Kidney capillary endothelial cell (primary cell): ENCODE measurements around the gene CYP2W1.
A peak's percentile ranks its signal among the peaks of the same experiment; 100 is the strongest.

Experiments
- DNase-seq: peaks from one replicate; pipeline ENCODE4 v3.0.0-alpha.2; 2018; ENCODE audit warnings: low spot score

The CYP2W1 gene

DNA sequence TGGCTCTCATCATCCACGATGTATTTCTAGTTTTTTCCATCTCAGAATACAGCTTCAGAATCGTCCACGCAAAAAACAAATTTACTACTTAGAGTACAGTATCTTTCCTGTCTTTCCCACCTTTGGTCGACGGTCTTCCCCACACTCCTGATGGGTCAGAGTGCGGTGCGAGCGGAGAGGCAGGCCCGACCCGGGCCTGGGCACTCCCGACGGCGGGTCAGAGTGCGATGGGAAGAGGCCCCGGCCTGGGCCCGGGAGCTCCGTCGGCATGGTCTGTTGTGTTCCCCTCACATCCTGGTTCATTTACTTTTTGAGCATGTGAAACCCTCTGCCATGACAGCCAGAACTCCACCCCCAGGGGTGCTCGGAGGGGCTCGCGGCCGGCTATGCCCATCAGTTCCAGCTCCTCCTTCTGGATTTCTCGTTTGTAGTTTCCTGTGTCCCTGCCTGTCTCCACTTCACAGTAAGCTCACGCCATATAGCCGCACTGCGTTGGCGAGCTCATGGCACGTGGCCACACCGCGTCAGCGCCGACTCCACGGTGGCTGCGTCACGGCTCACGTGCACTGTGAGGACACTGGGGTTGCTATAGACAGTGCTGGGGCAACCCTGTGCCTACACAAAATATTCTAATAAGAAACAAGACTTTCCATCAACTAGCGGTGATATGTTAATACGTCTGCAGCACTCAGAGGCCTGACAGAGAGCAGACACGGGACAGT lies 15.5 kb upstream of the CYP2W1 start:
- no peak for DNase-seq

- no peak for DNase-seq
Observed at GRCh38 chr7:968205-969105, 14.5 kb upstream of the CYP2W1 start.

- DNase-seq, result no peak
Observed at GRCh38 chr7:969403-969802, 13.6 kb upstream of the CYP2W1 start.

- DNase-seq, result no peak
Observed at GRCh38 chr7:970744-971143, 12.2 kb upstream of the CYP2W1 start.

- no peak for DNase-seq
Observed at GRCh38 chr7:972110-972509, 10.9 kb upstream of the CYP2W1 start.

DNA sequence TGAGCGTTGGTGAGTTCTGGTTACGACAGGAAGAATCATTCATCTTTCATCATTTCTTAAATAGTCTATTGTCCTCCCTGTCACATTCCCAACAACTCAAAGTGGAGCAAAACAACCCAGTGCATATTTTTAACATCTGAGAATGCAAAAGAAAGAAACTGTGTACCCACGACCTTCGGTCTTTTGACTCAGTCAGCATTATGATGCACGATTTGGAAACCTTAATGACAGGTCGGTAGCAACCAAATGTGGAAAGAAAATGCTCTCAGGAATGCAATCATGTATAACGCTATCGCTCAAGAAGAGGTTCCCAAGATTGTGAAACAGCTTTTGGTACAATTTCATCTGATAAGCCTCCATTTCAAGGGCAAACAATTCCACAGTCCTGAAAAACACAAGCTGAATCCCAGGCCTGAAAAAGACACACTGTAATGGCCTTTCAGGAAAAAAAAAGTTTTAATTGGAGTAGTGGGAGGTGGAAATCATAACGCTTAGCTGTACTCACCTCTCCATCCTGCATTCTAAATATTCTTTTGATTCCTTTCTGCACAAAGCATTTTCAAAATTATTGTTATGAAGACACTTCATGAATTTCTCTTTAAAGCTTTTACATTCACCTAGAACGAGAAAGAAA lies 10.2 kb upstream of the CYP2W1 start:
- DNase-seq, result no peak

DNA sequence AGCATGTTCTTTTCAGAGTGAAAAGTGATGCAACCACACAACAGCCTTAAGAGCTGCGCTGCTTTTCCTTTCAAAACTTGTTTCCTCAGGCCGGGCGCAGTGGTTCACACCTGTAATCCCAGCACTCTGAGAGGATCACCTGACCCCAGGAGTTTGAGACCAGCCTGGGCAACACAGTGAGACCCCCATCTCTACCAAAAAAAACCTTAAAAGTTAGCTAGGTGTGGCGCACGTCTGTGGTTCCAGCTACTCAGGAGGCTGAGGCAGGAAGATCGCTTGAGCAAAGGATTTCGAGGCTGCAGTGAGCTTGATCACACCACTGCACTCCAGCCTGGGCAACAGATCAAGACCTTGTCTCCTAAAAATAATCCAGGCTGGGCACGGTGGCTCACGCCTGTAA lies 9.7 kb upstream of the CYP2W1 start:
- no peak for DNase-seq

DNA sequence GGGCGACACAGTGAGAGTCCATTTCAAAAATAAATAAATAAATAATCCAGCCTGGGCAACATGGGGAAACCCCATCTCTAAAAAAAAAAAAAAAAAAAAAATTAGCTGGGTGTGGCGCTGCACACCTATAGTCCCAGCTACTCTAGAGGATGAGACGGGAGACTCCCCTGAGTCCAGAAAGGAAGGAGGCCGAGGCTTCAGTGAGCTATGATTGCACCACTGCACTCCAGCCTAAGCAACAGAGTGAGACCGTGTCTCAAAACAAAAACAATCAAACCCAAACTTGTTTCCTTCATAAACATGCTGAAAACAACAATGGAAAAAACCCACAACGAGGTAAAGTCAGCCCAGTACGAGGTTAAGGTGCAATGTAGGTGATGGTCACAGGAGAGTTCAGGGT lies 8.8 kb upstream of the CYP2W1 start:
- no peak for DNase-seq

GRCh38 chr7:974820-975681 lies 7.9 kb upstream of the CYP2W1 start, which contains the start of gene COX19:
Gene COX19, minus strand, starts transcription at chr7:975549. Its CDS starts 40 bp downstream, at chr7:975509.
- DNase-seq, result peak; percentile 82

DNA sequence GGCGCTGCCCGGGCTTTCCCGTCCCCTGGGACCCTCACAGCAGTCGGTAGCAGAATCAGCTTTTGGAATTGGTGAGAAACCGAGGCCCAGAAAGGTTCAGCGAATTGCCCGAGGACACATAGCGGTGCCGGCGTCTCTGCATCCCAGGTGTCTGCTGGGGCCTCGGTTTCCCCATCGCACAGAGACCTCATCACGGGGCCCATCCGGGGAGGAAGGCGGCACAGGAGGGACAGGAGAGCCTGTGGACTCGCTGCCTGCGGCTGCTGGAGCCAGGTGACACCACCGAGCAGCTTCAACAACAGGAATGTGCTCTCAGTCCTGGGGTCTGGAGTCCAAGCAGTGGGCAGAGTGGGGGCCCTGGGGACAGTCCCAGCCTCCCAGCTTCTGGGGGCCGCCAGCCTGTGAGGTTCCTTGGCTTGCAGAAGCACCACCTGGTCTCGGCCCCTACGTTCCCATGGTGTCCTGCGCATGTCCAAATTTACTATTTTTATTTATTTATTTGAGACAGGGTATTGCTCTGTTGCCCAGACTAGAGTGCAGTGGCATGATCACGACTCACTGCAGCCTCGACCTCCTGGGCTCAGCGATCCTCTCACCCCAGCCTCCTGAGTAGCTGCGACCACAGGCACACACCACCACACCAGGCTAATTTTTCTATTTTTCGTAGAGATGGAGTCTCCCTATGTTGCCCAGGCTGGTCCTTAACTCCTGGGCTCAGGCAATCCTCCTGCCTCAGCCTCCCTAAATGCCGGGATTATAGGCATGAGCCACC lies 7.1 kb upstream of the CYP2W1 start:
- no peak for DNase-seq

GRCh38 chr7:976901-977325 lies 6.1 kb upstream of the CYP2W1 start:
- no peak for DNase-seq

DNA sequence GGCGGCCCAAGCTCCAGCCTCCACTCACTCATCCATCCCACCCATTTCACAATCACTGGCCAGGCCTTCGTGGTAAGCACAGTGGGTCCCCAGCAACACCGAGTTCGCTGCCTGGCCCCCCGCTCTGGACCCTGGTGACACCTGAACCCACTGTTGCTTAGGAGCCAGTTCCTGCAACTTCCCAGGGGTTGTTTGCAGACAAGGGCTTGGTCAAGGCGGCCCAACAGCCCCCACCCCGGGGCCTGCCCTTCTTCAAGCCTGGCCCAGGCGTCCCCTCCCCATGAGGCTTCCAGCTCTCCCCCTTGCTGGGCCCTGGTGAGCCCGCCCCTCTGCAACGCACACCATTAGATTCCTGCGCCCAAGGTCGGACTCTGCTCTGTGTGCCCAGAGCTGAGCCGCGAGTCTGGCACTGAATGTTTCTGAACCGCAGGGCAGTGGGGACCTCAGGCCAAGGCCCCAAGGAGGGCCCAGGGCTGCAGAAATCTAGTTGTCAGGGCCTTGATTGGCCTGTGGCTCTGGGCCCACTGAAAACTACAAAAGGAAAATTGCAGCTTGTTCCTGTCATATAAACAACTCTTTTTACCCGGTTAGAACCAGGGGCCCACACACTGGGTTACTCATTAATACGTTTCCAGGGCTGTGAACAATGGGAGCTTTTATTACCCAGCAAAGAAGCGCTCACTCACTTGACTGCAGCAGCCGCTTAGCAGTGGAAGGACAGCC lies 5.5 kb upstream of the CYP2W1 start:
- no peak for DNase-seq

DNA sequence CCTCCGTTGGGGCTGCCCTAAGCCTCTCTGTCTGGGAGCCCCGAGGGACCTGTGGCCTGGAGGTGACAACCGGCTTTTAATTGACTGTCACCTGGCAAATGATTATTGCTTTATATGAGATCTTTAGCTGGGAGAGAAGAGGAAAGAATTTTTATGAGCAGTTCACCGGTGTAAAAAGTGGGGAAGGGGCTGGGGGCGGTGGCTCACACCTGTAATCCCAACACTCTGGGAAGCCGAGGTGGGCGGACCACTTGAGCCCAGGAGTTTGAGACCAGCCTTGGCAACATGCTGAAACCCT lies 5.0 kb upstream of the CYP2W1 start:
- DNase-seq, result no peak

DNA sequence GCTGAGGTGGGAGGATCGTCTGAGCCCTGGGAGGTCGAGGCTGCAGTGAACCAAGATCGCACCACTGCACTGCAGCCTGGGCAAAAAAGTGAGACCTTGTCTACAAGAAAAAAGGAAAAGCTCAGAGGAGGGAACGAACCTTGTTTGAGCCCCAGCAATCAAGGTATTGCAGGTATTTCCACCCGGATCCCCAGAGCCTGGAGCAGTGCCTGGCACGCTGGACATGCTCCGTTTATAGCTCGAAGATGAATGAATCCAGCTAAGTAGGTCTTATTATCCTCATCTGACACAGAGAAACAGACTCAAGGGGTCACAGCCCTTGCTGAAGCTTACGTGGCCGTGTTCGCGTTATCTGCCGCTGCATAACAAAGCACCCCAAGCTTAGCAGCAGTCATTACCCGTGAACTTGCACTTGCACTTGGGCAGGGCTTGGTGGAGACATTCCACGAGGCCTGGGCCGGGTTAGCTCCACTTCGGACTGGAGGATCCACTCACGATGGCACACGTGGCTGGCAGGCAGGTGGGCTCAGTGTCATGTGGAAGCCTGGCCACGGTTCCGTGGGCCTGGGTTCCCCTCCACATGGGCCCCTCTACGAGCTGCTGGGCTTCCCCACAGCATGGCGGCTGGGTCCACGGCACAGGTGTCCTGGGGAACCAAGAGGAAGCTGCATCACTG lies 4.4 kb upstream of the CYP2W1 start:
- DNase-seq, result no peak

DNA sequence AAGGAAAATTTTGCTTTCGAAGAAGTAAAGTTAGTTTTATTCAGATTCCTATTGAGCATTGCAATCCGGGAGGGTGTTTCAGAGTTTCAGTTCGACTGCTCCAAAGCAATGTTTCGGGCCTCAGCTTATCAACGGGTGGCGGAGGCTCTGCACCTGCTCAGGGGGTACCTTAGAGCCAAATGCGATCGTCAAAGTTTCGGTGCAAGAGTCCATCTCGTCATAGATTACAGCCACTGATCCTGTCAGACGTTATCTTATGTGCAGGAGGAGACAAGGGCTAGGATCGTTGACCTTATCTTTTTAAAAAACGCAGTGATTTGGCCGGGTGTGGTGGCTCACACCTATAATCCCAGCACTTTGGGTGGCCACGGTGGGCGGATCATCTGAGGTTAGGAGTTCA lies 3.8 kb upstream of the CYP2W1 start:
- DNase-seq, result no peak

GRCh38 chr7:979886-980571 lies 3.0 kb upstream of the CYP2W1 start:
- no peak for DNase-seq

GRCh38 chr7:981793-982510 lies 1.0 kb upstream of the CYP2W1 start:
- no peak for DNase-seq

DNA sequence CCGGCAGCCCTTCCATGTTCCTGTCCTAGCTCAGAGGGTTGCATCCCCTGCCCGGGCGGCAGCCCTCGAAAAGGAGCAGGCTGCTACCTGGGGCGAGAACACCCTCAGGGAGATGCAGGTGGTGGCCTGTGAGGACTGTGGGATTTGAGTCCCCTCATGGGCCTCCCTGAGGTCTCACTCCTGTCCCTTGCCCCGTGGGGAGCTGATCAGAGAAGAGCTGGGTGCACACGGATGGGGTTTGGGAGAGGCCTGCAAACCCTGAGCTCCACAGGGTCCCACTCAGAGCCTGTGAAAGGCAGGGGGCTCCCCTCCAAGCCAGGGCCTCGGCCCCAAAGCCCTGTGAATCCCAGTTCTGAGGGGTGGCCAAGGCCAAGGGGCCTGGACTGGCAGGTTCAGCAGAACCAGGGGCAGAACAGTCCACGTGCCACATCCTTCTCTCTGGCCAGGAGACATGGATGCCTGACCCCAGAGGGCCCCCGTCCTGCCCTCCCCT lies 424 bp upstream of the CYP2W1 start:
- no peak for DNase-seq
